ENCODE measurements around the gene IFI30.

The IFI30 gene

DNA sequence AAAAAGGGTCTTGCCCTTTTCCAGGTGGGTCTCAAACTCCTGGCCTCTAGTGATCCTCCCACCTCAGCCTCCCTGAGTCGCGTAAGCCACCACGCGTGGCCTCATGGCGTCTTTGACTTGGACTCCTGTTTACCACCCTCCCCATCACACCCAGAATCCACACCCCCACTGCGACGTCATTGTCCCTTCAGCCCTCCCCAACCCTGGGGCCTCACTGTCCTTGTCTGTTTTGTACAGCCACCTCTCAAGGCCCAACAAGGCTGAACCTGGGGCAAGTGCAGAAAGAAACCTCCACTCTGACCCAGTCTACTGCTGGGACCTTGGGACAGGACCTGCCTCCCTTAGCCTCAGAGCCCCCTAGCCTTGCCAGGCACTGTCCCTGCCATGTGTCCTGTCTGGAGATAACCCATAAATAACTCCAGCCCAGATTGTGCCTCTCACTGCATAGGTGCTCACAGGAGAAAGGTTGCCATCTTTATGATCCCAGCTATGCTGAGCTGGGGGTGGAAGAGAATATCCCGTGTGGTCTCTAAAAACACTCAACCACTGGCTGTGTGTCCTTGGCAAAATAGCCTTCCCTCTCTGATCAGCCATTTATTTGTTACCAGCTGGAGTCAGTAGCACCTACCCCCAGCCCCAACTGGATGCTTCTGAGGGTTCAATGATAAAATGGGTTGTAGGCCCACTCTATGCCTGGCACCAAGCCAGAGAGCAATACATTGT, 1.8 kb upstream of the IFI30 start:
- DNase-seq: no peak

DNA sequence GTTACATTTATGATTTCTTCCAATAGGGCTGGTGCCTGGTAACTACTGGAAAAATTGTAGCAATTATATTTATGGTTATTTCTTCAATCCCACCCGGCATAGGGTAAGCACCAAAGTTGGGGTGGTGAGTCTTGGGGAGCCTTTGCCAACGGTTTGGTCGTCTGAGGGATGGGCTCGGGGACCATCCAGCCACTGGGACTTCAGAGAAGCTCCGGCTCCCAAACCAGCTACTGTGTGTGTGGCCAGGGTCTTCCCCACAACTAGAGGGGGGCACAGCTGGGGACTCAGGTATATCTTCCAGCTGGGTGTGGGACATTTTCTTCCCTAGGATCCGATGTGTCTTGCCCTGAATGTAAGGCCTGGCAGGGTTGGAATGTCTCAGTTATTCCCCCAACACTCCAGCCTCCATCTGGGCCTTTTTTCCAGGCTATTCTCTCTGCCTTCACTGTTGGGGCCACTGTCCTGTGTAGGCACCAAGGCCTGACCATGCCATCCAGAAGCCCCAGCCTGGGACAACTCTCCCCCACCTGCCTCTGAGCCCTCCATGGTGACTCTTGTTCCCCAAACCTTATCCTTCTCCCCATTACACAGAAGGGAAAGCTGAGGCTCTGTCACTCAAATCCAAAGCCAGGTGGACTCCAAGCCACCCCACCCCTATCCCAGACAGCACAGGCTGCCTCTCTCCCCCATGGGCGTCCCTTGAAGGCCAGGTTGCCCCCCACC, 1.1 kb upstream of the IFI30 start:
- DNase-seq: no peak

DNA sequence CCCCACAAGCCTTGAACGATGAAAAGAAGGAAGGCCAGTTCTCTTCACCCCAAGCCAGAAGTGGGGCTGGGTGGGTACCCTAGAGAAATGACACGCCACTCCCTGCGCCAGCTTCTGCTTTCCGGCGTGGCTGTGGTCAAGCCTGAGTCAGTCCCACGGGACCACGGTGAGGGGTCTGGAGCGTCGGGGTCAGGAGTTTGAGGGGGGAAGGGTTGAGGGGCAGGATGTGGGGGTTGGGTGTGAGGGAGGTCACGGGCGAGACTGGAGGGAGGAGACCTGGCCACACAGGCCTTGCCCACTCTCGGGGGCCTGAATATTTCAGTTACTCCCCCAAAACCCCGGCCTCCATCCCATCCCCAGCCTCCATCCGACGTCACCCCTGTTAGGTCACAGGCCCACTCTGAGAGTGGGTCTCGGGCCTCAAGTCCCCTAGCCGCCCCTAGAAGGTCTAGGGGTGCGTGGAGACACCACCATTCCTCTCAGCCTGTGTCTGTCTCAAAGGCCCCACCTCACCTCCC, 500 bp upstream of the IFI30 start:
- no peak for DNase-seq

DNA sequence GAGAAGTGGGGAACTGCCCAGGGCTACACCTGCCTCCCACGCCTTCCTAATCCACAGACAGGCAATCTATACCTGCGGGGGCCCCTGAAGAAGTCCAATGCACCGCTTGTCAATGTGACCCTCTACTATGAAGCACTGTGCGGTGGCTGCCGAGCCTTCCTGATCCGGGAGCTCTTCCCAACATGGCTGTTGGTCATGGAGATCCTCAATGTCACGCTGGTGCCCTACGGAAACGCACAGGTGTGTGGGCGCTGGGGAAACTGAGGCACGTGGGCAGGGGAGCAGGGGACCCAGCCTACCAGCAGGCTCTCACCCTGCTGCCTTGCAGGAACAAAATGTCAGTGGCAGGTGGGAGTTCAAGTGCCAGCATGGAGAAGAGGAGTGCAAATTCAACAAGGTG, 1.4 kb downstream of the IFI30 start:
- no peak for DNase-seq

DNA sequence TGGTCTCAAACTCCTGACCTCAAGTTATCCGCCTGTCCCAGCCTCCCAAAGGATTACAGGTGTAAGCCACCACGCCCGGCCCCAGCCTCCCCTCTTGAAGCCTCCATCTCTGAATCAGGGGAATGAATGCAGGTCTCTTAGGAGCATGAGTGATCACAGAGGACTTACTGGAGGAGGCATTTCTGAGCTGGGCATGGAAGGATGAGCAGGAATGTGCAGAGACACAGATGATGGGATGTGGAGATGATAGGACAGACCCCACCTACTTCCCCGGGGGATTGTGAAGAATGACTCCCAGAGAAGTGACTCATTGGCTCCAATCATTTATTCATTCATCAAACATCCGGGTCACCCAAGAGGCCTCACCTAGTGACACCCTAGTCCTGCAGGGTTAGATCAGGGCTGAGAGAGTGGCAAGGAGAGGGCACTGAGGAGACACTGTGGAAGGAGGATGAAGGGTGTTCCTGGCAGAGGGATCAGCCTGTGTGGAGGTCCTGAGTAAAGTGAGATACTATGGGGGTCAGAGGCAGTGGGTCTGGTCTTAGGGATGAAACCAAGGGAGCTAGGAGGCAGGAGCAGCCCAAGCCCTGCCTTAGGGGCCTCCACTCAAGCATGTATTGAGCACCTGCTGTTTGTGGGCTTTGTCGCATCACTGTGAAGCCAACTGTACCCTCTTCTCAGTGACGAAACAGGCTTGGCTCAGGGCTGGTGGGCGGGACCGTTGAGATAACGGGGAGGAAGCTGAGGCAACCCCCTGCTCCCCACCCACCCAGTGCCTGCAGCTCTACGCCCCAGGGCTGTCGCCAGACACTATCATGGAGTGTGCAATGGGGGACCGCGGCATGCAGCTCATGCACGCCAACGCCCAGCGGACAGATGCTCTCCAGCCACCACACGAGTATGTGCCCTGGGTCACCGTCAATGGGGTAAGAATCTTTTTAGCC, 3.0 kb downstream of the IFI30 start:
- DNase-seq: no peak

DNA sequence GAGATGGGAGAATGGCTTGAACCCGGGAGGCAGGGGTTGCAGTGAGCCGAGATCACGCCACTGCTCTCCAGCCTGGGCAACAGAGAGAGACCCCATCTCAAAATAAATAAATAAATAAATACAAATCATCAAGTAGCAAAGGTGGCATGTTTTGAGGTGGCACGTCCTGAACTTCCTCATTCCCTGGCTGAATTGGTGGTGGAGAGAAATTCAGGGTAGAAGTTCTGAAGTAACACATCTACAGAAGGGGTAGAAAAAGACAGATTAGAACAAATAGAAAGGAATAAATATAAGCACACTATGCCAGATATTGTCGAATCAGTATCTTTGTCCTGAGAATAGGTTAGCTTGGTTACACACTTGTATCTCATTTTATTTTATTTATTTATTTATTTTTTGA, 6.3 kb downstream of the IFI30 start:
- DNase-seq: no peak

DNA sequence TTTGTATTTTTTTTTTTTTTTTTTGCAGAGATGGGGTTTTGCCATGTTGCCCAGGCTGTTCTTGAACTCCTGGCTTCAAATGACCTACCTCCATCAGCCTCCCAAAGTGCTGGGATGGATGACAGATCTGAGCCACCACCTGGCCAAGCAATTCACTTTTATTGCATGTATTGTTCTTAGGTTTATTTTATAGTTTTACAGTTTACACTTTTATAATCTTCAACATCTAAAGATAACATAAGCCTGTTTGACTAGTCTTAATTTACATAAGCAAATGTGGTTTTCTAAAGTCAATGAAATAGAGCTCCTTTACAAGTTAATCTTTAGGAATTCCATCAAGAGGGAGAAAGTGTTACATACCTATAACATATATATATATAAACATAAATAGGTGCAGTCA, 9.9 kb downstream of the IFI30 start:
- DNase-seq: no peak

DNA sequence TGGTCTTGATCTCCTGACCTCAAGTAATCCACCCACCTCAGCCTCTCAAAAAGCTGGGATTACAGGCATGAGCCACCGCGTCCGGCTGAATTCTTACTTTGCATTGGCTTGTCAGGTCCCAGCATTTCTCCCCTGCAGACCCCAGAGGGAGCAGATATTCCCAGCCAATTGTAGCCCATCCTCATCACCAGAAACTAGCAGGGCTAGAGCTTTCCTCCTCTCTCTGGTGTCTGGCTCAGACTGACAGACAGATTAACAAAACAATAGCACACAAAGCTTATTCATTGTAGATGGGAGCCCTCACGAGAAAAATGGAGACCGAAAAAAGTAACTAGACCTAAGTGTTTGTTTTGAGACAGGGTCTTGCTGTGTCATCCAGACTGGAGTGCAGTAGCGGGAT, 11.9 kb downstream of the IFI30 start:
- DNase-seq: no peak

DNA sequence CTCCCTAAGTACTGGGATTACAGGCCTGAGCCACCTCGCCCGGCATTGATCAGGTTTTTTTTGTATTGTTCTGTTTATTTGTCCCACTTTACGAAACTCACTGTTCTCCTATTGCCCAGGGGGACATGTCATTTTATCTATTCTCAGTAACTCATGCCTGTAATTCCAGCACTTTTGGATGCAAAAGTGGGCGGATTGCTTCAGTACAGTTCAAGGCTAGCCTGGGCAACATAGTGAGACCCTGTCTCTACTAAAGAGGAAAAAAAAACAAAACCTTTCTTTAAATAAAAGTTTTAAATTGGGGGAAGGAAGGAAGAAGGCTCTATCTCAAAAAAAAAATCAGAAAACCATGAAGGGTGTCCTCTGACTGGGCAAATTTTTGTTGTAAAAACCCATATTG, 16.7 kb downstream of the IFI30 start:
- DNase-seq: no peak

DNA sequence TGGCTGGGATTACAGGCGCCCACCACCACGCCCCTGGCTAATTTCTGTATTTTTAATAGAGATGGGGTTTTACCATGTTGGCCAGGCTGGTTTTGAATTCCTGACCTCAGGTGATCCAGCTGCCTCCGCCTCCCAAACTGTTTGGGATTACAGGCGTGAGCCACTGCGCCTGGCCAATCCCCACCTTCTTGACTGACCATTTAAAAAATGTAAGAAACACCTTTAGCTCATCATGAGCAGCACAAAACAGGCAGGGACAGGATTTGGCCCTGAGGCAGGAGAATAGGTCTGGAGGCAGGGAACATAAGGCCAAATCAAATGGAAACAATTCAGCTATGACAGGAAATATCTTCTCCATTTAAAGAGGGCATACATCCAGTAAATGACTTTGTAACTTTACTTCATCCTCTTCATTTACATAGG, 18.0 kb downstream of the IFI30 start:
- no peak for DNase-seq

DNA sequence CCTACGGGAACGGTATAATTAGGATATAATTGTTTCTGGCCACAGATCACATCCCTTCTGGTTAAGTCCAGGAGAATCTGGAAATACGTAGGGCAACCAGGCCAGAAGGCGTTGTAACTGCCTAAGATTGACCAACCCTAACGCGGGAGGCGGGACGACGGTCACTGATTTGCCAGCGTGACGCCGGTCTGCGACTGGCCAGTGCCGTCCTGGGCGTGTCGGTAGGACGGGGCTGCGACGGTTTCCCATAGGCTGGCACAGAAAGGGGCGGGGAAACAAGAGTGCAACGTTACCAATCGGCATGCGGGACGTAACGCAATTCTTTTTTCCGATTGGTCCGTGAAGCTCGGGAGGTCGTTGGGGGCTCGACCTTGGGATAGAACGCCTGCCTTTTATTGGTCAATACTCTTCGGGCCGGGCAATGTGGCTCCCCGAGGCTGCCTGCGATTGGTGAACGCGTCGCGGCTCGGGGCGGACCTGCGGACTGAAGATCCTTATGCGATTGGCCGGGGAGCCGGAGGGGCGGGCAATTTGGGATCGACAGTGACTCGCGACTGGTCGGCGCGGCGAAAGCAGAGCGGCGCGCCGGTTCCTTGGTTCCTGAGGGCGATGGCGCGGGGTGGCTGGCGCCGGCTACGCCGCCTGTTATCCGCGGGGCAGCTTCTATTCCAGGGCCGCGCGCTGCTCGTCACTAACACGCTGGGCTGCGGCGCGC, 19.2 kb downstream of the IFI30 start, which contains the start of gene MPV17L2:
TSS of gene MPV17L2 (plus strand) at position 546 of the 715 bp plus-strand sequence. CDS start at position 610, 64 bp downstream.
- peak; percentile 99 for DNase-seq

DNA sequence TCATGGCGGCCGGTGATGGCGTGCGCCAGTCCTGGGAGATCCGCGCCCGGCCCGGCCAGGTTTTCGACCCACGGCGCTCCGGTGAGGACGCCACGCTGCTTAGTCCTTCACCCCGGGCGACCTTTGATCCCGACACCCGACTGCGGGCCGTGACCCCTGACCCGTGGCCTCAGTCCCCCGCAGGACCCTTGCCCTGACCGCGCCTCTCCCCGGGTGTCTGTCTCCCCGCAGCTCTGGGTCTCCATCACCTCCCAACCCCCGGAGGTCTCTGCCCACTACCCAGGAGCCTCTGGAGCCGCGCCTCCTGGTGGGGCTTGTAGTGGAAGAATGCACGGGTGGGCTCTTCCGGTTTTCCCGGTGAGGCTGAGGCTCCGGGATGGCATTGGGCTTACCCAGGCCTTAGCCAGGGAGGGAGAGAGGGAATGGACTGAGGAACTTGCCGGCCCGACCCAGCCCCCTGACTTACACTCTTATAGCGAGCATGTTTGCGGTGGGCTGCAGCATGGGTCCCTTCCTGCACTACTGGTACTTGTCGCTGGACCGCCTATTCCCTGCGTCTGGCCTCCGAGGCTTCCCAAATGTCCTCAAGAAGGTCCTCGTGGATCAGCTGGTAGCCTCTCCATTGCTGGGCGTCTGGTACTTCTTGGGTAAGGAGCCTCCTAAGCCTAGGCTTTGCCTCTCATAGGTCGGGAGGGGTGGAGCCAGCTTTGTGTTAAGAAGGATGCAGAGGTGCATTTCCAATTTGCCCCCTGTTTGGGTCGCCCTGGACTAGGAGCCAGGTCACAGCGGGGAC, 20.0 kb downstream of the IFI30 start:
- DNase-seq: no peak

DNA sequence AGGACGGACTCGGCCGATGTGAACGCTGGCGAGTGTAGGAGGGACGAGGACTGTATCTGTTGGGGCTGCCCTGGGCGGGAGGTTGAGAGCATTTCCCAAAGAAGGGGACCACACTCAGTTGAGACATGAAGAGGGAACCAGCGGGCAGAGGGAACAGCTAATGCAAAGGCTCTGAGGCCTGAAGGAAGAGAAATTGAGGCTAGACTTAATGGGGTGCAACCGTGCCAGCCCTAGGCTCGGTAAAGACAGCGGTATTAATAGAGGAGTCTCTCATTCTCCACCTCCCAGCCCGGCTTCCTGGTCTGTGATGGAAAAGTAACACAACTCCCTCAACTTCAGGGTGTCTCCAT, 20.5 kb downstream of the IFI30 start:
- no peak for DNase-seq

DNA sequence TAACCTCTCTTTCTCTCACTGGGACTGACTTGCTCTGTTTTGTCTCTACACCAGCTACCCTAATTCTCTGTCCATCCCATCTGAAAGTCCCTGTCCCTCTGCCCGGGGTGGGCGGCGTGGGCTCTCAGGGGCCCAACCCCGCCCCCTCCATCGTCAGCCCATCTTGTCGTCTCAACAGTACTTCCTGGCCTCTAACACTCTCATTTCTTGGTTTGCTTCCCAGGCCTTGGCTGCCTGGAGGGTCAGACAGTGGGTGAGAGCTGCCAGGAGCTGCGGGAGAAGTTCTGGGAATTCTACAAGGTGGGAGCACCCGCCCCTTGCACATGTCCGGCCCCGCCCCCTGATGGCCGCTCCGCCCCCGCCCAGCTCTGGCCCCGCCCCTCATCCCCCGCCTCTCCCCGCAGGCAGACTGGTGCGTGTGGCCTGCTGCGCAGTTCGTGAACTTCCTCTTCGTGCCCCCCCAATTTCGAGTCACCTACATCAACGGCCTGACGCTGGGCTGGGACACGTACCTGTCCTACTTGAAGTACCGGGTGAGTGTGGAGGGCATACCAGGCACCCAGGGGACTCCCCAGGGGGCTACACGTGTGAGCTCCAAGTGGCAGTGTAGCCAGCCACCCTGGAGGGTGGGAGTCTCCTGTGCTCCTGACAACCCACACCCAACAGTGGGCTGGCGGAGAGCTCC, 21.1 kb downstream of the IFI30 start:
- peak; percentile 3 for DNase-seq

DNA sequence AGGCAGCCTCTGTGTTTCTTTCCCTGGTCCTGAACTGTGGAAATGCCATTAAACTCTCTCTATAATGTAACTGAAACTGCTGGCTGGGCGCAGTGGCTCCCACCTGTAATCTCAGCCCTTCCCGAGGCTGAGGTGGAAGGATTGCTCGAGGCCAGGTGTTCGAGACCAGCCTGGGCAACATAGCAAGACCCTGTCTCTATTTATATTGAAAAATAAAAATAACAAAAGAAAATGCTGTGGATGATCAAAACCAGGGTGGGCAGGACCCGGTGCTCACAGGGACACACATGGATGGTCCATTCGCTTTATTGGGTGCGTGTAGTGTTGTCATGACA, 22.9 kb downstream of the IFI30 start:
- no peak for DNase-seq

DNA sequence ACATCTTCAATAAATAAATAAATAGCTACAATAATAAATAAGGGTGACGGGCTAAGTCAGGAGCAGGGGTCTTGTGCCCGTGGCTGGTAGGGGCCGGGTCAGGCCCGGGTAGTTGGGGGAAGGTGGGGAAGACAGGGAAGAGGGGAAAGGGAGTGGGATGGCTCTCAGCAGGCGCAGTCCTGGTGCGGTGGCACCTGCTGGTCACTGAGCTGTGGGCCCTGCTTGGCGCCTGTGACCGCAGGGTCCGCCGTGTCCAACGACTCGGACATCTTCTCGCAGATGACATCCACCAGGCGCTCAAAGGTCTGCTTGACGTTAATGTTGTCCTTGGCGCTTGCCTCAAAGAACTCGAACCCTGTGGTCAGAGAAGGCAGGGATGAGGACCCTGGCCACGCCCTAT, 23.7 kb downstream of the IFI30 start:
- DNase-seq: no peak

DNA sequence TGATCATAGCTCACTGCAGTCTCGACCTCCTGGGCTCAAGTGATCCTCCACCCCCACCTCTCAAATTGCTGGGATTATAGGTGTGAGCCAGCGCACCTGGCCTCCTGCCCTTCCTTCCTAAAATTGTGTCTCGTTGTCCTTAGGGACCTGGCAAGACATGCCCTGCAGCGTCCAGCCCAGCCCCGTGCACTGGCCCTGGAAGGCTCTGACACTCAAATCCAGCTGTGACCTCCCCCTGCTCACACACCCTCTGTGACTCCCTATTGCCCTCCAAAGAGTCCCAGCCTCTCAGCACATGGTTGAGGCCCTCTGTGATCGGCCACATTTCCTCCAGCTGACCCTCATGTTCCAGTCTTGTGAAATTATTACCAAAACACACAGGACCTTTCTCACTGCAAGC, 24.3 kb downstream of the IFI30 start:
- DNase-seq: no peak

DNA sequence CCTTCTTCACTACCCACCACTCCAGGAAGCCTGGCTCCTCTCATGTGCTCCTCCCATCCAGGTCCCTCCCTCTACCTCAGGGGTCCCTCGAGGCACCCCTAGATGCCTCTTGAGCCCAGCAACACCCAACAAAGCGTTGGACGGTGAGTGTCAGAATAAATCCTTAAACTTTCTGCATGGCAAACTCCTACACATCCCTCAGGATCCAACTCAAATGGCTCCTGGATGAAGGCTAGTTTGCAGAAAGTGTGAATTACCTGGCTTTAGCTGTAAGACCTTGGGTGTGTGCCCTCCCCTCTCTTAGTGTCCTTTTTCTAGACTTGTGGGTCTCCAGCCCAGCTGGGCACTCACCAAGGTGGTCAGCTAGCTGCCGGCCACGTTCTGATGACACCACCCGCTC, 24.8 kb downstream of the IFI30 start:
- no peak for DNase-seq

DNA sequence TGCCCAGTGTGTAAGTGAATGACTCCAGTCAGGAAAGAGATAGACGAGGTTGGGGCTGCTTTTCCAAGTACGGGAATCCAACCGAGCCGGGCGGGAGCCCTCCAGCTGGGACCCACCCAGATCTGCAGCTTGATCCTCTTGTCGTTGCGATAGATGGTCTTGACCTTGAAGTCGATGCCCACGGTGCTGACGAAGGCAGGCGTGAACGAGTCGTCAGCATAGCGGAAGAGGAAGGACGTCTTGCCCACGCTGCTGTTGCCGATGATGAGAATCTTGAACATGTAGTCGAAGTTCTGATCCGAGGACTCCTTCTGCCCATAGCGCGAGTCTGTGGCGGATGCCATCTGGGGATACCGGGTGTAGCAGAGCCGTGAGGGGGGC, 28.8 kb downstream of the IFI30 start:
- no peak for DNase-seq

DNA sequence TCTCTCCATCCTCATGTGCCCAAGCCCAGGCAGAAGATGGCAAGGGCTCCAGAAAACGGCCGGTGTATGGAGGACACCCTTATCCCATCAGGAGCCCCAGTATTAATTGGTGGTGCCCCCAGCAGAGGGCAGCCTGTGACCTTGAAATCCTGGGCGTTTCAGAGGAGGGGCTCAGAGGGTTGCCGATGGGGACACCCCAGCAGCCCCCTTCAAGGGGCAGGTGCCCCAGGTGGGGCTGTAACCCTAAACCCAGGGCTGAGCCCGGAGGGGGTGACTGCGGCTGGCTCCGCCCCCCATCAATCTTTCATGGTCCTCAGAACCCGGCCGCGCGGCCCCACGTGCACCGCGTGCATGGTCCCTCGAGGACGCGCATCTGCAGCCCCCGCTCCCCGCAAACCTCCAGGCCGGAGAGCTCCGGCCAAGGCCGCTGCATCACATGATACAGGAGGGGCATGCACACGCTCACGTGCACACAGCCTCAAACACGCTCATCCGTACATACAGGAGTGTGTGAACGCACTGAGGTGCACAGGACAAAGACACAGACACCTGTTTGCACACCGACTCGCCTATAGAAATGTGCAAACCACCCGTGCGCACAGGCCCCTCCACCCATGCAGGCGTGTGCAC, 29.3 kb downstream of the IFI30 start:
- DNase-seq: peak; percentile 20

DNA sequence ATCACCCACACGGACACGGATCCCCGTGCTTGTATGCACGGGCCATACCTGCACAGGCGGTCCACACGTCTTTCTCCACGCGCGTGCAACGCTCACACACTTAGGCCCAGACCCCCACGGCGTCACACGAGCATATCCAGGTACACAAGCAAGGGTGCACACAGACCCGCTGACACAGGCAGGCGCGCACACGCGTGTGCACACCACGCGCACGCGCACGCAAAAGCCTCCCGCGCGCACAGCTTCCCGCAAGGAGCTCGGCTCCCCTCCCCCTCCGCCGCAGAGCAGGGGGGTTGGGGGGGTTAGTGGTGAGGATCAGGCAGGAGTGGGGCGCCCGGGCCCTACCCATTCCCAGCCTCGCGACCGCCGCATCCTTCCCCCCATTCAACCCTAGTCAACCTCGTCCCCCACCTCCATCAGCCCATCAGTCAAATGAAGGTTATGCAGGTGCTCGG, 29.8 kb downstream of the IFI30 start:
- no peak for DNase-seq

All from activated naive CD4-positive, alpha-beta T cell treated with Interleukin-2 at 50 U/mL for 16 hours (primary cell).